Epidermal melanocyte (primary cell): ENCODE results near the gene APBB3.
"Not testable (repeated sequence)": the region's sequence is repeated elsewhere in the genome, so short reads cannot be mapped to it uniquely, and the experiment has no call there.

Experiments
- DNase-seq: peaks from one replicate; pipeline ENCODE4 v3.0.0; 2011; ENCODE audit warnings: low spot score; ENCODE audit not compliant: insufficient read length

Gene APBB3, protein sequence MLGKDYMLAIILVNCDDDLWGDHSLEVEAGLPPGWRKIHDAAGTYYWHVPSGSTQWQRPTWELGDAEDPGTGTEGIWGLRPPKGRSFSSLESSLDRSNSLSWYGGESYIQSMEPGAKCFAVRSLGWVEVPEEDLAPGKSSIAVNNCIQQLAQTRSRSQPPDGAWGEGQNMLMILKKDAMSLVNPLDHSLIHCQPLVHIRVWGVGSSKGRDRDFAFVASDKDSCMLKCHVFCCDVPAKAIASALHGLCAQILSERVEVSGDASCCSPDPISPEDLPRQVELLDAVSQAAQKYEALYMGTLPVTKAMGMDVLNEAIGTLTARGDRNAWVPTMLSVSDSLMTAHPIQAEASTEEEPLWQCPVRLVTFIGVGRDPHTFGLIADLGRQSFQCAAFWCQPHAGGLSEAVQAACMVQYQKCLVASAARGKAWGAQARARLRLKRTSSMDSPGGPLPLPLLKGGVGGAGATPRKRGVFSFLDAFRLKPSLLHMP

GRCh38 chr5:140564196-140565023, at the start of gene APBB3, which contains the start of gene SLC35A4:
Gene APBB3 (minus strand): TSS chr5:140564598. CDS start chr5:140564245, 353 bp downstream.
Gene SLC35A4 (plus strand): TSS chr5:140564828. CDS start chr5:140567170, 2,342 bp downstream.
- peak; percentile 92 for DNase-seq

DNA sequence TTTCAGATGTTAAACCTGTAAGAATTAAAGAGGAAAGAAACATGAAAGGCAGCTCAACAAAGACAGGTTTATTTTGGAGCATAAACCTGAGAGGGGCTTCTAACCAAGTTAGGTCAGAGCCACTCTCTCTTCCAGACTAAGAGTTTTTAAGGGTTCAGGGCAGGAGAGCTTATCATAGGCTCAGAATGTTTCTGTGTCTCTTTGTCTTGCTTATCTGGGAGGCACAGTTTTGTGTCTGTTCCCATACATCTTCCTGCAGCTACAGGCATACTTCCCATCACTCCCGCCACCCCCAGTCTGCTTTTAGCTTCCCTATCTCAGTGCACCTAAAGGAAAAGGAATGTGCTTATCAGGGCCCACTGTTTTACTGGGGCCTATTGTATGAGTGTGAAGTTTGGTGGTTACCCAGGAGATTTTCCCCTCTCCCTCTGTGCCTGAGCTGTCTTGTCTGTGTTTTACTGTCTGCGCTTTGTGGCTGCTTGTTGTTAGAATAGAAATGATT, 46.7 kb upstream of the APBB3 start:
- no peak for DNase-seq

- no peak for DNase-seq
These were observed 44.7 kb upstream of the APBB3 start for GRCh38 chr5:140609126-140609525.

DNA sequence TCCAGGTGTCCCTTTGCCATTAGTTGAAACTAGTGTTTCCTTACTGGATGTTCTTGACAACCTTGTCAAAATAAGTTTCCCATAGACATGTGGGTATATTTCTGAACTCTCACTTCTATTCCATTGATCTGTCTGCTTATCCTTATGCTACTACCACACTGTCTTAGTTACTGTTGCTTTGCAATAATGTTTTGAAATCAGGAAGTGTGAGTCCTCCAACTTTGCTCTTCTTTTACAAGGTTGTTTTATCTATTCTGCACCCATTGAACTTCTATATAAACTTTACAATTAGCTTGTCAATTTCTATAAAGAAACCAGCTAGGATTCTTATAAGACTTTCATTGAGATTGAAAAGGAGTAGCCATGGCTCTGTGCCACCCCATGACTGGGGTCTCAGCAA, 44.3 kb upstream of the APBB3 start:
- DNase-seq, result no peak

DNA sequence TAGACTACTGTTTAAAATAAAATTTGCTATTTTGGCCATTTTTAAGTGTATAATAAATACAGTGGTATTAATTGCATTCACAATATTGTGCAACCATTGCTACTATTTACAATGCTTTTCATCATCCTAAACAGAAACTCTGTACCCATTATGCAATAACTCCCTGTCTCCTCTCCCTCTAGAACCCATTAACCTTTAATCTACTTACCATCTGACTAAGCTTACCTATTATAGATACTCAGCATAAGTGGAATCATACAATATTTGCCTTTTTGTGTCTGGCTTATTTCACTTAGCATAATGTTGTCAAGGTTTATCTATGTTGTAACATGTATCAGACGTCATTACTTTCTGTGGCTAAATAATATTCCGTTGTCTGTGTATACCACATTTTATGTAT, 42.6 kb upstream of the APBB3 start:
- no peak for DNase-seq

GRCh38 chr5:140605879-140606278, 41.5 kb upstream of the APBB3 start:
- DNase-seq, result no peak

- DNase-seq, result no peak
These were observed 39.3 kb upstream of the APBB3 start for GRCh38 chr5:140603734-140604133.

DNA sequence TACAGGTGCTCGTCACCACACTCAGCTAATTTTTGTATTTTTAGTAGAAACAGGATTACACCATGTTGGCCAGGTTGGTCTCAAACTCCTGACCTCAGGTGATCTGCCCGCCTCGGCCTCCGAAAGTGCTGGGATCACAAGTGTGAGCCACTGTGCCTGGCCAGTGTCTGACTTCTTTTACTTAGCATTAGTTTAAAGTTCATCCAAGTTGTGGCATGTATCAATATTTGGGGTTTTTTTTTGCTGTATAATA, 39.0 kb upstream of the APBB3 start:
- DNase-seq, result not testable (repeated sequence)

DNA sequence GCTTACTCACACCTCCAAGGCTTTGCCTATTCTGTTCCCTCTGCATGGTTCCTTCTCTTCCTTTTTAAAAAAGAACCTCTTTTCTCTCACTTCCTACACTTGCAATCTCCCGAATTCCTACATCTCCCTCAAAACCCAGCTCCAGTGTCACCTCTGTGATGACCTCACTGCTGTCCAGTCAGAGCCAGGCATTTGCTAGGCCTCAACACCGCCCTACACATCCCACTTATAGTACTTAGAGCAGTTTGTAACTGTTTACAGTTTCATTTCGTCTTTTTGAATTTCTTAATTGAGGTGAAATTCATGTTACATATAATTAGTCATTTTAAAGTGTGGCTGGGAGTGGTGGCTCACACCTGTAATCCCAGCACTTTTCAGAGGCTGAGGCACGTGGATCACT, 37.7 kb upstream of the APBB3 start:
- no peak for DNase-seq

- DNase-seq, result no peak
These were observed 35.7 kb upstream of the APBB3 start for GRCh38 chr5:140600096-140600495.

GRCh38 chr5:140598836-140599235, 34.4 kb upstream of the APBB3 start:
- DNase-seq, result no peak

DNA sequence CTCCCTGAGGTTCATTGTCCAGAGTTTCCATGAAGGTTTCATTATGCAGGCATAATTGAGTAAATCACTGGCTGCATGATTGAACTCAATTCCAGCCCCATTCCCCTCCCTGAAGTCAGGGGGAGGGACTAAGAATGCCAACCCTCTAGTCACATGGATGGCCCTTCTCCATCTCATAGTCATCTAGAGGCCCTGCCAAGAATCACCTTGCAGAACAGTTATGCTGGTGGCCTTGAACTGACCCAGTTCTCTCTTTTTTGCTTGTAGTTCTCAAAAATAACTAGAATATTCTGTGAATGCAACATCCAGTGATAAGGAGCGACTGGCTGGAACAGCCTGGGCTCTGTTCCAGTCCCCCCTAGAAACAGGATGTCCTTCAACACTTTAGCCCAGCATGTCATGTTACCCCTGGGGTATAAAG, 31.9 kb upstream of the APBB3 start:
- DNase-seq, result no peak

- DNase-seq, result no peak
These were observed 31.3 kb upstream of the APBB3 start for GRCh38 chr5:140595538-140596300.

DNA sequence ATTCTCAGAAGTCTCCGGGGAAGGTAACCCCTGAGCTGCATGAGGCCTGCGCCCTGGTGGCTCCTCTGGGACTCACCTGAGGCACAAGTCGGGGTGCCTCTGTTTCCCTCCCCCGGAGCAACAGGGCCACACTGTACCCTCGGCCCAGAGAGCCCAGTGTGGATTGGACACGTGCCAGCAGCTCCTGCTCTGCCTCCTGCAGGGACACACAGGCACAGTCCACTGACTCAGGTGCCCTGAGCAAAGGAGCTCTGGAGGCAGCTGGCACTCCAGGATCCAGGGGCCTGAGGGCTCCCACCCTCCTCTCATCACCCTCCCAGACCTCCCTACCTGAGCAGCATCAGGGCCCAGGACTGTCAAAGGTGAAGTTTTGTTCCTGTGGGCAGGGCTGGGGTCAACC, 29.8 kb upstream of the APBB3 start:
- no peak for DNase-seq

DNA sequence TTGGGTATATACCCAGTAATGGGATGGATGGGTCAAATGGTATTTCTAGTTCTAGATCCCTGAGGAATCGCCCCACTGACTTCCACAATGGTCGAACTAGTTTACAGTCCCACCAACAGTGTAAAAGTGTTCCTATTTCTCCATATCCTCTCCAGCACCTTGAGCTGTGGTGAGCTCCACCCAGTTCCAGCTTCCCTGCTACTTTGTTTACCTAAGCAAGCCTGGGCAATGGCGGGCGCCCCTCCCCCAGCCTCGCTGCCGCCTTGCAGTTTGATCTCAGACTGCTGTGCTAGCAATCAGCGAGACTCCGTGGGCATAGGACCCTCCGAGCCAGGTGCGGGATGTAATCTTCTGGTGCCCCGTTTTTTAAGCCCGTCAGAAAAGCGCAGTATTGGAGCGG, 28.7 kb upstream of the APBB3 start:
- not testable (repeated sequence) for DNase-seq

- DNase-seq, result no peak
These were observed 27.5 kb upstream of the APBB3 start for GRCh38 chr5:140591747-140592372.

DNA sequence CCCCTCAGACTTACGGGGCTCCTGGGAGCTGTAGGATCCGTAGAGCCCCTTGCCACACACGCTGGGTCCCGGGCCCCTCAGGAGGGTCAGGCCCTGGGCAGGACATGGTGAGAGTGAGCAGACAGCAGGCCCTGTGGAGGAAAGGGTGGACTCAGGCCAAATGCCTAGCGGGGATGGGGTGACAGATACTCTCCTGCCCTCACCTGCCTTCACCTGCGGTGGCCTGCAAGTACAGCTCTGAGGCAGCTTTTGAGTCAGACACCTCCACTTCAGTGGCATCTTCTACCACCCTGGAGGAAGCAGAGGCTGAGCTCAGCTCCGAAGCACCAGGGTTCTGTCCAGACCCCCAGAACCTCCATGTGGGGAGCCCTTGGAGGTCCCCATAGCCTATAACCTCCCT, 26.5 kb upstream of the APBB3 start:
- no peak for DNase-seq

DNA sequence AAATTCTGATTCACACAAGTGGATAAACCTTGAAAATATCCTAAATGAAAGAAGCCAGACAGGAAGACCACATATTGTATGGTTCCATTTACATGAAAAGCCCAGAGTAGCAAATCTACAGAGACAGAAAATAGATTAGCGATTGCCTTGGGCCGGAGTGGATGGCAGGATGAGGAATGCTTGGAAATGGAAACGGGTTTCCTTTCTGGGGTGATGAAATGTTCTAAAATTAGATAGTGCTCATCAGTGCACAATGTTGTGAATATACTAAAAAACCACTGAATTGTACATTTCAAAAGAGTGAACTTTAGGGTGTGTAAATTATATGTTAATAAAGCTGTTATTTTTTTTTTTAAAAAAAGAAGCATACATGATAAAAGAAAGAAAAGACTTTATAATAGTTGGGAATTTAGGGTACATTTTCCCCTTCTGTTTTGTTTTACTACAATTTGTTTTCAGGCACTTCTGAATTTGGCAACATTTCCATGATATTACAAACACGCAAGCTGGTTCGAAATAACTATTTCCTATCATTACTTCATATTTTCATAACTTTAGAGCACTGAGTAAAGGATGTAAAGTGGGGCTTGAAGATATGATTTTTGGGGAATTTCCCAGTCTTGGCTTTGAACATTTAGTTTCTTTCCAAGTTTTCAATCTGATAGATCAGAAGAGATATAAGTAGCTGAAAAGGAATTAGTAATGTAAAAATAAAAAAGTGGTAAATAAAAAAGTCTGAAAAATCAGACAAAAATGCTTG, 24.1 kb upstream of the APBB3 start:
- no peak for DNase-seq

DNA sequence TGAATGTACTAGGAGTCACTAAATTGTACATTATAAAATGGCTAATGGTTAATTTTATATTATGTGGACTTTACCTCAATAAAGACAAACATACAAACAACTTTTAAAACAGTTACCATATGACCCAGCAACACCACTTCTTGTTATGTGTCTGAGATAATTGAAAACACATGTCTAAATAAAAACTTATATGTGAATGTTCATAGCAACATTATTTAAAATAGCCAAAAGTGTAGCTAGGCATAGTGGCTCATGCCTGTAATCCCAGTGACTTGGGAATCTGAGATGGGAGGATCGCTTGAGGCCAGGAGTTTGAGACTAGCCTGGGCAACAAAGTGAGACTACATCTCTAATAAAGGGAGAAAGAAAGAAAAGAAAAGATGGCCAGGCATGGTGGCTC, 23.1 kb upstream of the APBB3 start:
- no peak for DNase-seq

GRCh38 chr5:140579188-140579747, 14.9 kb upstream of the APBB3 start:
- DNase-seq, result not testable (repeated sequence)
